Right renal pelvis (tissue), 4 donors: ENCODE data around the gene NDUFA5. TPM values are rescaled to one million over a fixed set of nuclear protein-coding genes. Genes with fewer than 3 reads are reported as not detected.
"Not testable (repeated sequence)": the region's sequence is repeated elsewhere in the genome, so short reads cannot be mapped to it uniquely, and the experiment has no call there.

ENCODE experiments used
- DNase-seq, 4 donors: peaks; one replicate each; pipeline ENCODE4 v3.0.0-alpha.2; 2013; ENCODE audit warnings: low read depth in 4 of 4, low spot score in 3 of 4, missing footprints in 1 of 4
- polyA plus RNA-seq, 4 donors: library from polyadenylated mRNA; unstranded; fragments of 120-200 nt; gene quantifications; one replicate each; pipeline ENCODE4 v1.2.1, GENCODE V29; 2013; ENCODE audit not compliant: insufficient read length in 4 of 4

The NDUFA5 gene
- polyA plus RNA-seq, 4 donors, result 208 to 264 (median 256) TPM

DNA sequence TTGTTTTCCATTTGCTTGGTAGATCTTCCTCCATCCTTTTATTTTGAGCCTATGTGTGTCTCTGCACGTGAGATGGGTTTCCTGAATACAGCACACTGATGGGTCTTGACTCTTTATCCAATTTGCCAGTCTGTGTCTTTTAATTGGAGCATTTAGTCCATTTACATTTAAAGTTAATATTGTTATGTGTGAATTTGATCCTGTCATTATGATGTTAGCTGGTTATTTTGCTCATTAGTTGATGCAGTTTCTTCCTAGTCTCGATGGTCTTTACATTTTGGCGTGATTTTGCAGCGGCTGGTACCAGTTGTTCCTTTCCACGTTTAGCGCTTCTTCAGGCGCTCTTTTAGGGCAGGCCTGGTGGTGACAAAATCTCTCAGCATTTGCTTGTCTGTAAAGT lies 31.1 kb downstream of the NDUFA5 start:
- DNase-seq, result not testable (repeated sequence)

DNA sequence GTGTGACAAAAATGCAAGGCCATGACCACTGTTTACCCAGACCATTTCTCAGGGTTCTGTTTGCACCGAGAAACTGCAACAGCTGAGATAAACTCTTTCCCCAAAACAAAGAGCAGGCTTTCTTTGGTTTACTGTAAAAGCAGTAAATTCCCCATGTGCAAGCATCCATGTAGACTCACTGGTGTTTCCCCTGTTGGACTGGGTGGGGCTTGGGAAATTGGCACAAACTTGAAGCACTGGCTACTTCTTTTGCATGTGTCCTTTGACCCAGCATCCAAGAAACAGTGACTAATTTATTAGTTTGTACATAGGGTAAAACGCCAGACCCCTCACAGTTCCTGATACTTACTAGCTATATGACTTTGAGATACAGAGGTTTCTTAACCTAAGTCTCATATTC lies 35.6 kb downstream of the NDUFA5 start:
- DNase-seq, result peak in 1 of 4 donors; percentile 55

DNA sequence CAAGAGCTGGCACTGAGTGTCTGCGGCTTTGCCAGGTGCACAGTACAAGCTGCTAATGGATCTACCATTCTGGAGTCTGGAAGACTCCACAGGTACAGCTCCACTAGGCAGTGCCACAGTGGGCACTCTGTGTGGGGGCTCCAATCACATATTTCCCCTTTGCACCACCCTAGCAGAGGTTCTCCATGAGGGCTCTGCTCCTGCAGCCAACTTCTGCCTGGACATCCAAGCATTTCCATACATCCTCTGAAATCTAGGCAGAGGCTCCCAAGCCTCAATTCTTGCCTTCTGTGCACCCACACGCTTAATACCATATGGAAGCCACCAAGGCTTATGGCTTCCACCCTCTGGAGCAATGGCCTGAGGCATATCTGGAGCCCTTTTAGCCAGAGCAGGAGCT lies 52.4 kb downstream of the NDUFA5 start:
- no peak for DNase-seq

DNA sequence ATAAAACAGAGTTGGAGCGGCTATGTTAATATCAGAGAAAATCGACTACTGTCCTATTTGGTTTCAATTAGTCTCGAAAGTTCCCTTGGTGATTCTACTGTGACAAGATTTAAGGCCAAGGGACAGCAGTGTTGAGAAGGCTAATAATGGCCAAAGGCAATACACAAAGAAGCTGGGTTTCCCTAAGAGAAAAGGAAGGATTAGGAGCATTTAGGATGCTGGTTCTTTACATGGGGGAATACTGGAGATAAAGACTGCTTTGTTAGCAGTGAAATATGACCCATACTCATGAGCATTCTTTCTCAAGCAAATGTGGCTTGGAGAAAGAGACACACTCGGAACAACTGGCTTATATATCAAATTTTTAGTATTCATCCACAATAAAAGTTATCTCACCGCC lies 55.4 kb downstream of the NDUFA5 start:
- no peak for DNase-seq

DNA sequence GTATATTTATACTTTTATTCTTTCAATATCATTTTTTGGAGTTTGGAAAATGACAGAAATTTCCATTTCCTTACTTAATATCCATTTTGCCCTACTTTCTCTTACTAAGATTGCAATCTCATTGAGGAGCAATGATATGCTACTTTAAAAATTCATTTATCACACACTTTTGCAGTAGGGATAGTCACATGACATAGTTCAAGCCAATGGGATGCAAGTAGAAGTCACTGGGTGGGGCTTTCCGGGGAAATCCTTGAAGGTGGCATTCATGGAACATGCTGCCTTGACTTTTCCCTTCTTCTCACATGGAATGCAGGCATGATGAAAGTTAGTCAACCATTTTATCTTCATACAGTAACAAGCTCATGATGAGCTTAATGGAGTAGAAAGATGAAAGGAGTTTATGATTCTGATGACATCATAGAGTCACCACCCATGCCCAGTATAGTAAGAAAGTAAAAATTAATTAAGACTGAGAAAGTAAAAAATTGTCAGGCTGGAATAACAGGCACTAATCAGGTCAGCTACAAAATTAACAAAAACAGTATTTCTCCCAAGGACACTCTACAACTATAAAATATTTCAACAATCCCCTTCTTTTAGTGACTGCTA lies 56.6 kb downstream of the NDUFA5 start:
- DNase-seq, result no peak

DNA sequence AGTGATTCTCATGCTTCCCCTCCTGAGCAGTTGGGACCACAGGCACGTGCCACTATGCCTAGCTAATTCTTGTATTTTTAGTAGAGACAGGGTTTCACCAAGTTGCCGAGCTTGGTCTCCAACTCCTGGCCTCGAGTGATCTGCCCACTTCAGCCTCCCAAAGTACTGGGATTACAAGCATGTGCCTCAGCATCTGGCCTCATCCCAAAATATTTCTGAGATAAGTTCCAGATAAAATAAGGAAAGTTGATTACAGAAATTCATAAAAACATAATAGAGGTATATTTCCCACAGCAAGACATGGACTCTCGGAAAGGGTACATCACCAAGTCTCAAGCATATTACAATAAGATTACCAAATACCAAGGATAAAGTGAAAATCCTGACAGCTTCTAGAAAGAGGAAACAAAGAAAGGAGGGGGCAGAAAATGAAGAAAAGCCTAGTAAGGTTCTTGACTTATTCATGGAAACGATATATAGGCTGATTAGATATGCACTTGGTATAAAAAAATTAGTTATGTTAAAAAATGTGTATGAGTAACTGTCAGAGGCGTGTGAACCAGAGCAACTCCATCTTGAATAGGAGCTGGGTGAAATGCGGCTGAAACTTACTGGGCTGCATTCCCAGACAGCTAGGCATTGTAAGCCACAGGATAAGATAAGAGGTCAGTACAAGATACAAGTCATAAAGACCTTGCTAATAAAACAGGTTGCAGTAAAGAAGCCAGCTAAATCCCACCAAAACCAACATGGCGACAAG lies 58.2 kb downstream of the NDUFA5 start:
- no peak for DNase-seq

DNA sequence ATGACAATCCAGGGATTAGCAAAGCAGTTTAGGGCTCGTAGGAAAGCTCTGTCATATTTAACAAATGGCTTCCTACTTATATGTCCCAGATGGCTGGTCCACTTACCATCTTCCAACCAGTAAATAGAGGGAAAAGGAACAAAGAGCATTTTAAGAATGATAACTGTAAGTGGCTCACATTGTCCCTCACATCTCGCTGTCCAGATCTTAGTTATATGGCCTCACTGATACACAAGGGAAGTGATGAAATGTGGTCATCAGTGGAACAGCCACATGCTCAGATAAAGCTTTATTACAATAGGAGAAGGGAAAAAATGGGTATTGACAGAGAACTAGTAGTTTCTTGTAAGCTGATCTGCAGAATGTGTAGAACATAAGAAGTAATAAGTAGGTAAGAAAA lies 59.0 kb downstream of the NDUFA5 start:
- no peak for DNase-seq

DNA sequence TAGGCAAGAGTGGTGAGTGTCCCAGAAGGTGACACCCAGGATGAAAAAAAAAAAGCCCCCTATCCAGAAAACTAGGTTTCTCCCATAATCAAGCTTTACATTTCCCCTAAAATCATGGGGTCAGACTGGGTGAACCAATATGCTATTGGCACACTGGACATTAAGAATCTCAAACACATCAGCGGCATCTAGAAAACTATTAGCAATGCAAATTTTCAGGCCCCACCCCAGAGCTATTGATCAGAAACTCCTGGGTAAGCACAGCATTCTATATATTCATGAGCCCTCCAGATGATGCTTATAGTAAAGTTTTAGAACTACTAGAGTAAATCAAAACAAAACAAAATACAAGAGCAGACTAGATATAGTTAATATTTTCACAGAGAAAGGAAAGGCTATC lies 59.6 kb downstream of the NDUFA5 start:
- DNase-seq, result no peak

DNA sequence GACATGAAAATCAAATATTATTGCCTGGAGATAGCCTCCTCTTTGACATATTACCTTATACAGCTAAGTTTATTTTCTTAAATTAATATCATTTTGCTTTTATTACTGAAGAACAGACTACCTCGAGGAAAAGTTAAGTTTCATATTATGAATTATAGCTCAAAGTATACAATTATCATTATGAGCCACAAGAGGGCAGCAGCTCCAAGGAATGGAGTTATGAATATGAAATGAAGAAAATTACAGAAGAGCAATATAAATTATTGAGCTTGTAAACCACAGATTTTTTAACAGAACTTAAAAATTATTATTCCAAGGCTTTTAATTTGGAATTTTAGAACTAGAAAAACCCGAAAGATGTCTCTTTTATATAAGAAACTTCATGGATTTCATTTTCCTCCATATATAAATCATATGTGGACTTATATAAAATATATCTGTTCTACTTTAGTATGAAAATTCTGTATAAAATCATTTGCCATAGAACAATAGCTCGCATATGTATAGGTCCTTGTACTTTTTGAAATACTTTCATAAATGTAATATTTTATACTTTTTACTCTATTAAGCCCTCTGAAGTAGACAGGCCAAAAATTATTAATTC lies 63.3 kb downstream of the NDUFA5 start:
- peak in 2 of 4 donors; percentile 8 to 16 for DNase-seq

DNA sequence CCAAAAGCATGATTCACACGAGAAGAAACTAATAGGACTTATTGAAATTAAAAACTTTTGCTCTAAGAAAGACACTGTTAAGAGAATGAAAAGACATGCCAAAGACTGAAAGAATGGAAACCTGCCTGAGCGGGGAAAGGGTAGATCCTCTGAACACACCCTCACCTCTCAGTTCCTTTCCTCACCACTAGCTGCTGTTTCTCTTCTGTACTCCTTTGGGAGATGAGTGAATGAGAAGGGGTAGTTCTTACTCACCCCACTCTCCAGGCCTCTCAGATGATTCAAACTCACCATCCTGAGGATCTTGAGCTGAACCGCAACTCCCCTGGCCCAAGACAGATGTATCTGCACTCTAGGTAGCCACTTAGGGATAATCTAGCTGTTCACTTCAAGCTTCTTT lies 65.1 kb downstream of the NDUFA5 start:
- no peak for DNase-seq

Other genes with a start within 250 kb of the NDUFA5 start
- gene IQUB, start 23.2 kb downstream of the NDUFA5 start, polyA plus RNA-seq, result 1 to 10 TPM; 5.4 to 7.3 (median 6.3) TPM
- 1 to 10 TPM; 1.4 to 2.8 (median 1.6) TPM for gene ASB15, start 44.0 kb upstream of the NDUFA5 start, polyA plus RNA-seq
- gene LMOD2, start 98.0 kb upstream of the NDUFA5 start, polyA plus RNA-seq, result under 1 TPM in 2 of 4 donors, not detected in 2; 0.03 to 0.21 TPM
- gene WASL, start 191.2 kb upstream of the NDUFA5 start, polyA plus RNA-seq, result 100 to 1,000 TPM in 1 of 4 donors, 10 to 100 TPM in 3; 75.9 to 105 (median 95.7) TPM